Body of pancreas (tissue), 4 donors: ENCODE results near the gene CACNA2D3. TPM values are rescaled to one million over a fixed set of nuclear protein-coding genes. Genes with fewer than 3 reads are reported as not detected.

ENCODE experiments used
- ATAC-seq: fragments of 150-250 bp; one replicate; pipeline ENCODE4 v1.9.1; 2016
- DNase-seq, 4 donors: peaks; one replicate each; pipeline ENCODE4 v3.0.0-alpha.2; 2019
- H3K27ac ChIP-seq, 4 donors: fragments of 200-600 bp; sonication (generic); 1 replicate in 3 of 4; 2 replicates in 1 of 4; pipeline versions ENCODE4 v1.5.1 to v1.6.1; 2016 to 2019; ENCODE audit warnings: mild to moderate bottlenecking in 1 of 4, mixed read lengths in 1 of 4, moderate library complexity in 1 of 4
- H3K27me3 ChIP-seq, 2 donors: fragments of 200-600 bp; sonication (generic); one replicate each; pipeline ENCODE4 v1.6.0; 2016; ENCODE audit warnings: mild to moderate bottlenecking in 1 of 2
- H3K36me3 ChIP-seq, 2 donors: fragments of 200-600 bp; sonication (generic); replicated peaks in 1 of 2; 2 replicates each; pipeline ENCODE4 v1.5.1; 2016; ENCODE audit warnings: low read depth in 2 of 2; ENCODE audit not compliant: insufficient read depth in 1 of 2
- H3K4me1 ChIP-seq: fragments of 200-600 bp; sonication (generic); one replicate; pipeline ENCODE4 v1.6.0; 2016
- H3K4me3 ChIP-seq, 2 donors: fragments of 200-600 bp; sonication (generic); 1 replicate in 1 of 2; 2 replicates in 1 of 2; pipeline ENCODE4 v1.5.1; 2016 to 2019
- H3K9me3 ChIP-seq, 3 donors: fragments of 200-600 bp; sonication (generic); 1 replicate in 2 of 3; 2 replicates in 1 of 3; pipeline ENCODE4 v1.5.1; 2016
- POLR2A ChIP-seq, 3 donors: fragments of 450-650 bp; IDR thresholded peaks; one replicate each; pipeline ENCODE4 v1.6.1; 2016; ENCODE audit warnings: antibody characterized with exemption in 3 of 3, mild to moderate bottlenecking in 2 of 3
- WGBS, 2 donors: methylation state at CpG; one replicate each; pipeline ENCODE4 v1.1.5; 2017; 5-methylcytosine and 5-hydroxymethylcytosine counted together
- intact Hi-C: fragments of 100-400 bp; cut with DNase I; formaldehyde crosslinking; loops from one replicate; pipeline ENCODE4 v1.15.1; 2023
- total RNA-seq, 2 donors: library from RNA; depleted of rRNA; stranded (reverse); fragments of >200 nt; gene quantifications; one replicate each; pipeline ENCODE4 v1.1.0, GENCODE V29; 2016
- TF ChIP-seq, protein P1 (sequence below), 7 experiments: fragments of 450-650 bp in 4 of 7; fragments of 200-600 bp in 3 of 7; sonication (generic) in 3 of 7; IDR thresholded peaks; one replicate each; pipeline ENCODE4 v1.5.1; 2016 to 2019; ENCODE audit warnings: antibody characterized with exemption in 7 of 7

The CACNA2D3 gene
- total RNA-seq, 2 donors from 2014 or later, result not detected

GRCh38 chr3:54299169-54299935, 177.0 kb downstream of the CACNA2D3 start:
- ATAC-seq, result no peak
- Histone ChIP-seq H3K27ac (no peak overlapping the region), H3K4me1 (no peaks in the 10 kb centered on the region), H3K27me3 (no peaks in the 10 kb centered on the region), H3K9me3 (no peaks in the 10 kb centered on the region), H3K4me3 (no peak overlapping the region), H3K36me3 (no peaks in the 10 kb centered on the region)
- no peak for TF ChIP-seq POLR2A (IDR thresholded peaks at IDR 0.05)
- 58 to 62% methylated on average over 13 of the region's 13 CpGs for WGBS, 2 donors
- no peak for DNase-seq
- intact Hi-C loops, result no loop called here

DNA sequence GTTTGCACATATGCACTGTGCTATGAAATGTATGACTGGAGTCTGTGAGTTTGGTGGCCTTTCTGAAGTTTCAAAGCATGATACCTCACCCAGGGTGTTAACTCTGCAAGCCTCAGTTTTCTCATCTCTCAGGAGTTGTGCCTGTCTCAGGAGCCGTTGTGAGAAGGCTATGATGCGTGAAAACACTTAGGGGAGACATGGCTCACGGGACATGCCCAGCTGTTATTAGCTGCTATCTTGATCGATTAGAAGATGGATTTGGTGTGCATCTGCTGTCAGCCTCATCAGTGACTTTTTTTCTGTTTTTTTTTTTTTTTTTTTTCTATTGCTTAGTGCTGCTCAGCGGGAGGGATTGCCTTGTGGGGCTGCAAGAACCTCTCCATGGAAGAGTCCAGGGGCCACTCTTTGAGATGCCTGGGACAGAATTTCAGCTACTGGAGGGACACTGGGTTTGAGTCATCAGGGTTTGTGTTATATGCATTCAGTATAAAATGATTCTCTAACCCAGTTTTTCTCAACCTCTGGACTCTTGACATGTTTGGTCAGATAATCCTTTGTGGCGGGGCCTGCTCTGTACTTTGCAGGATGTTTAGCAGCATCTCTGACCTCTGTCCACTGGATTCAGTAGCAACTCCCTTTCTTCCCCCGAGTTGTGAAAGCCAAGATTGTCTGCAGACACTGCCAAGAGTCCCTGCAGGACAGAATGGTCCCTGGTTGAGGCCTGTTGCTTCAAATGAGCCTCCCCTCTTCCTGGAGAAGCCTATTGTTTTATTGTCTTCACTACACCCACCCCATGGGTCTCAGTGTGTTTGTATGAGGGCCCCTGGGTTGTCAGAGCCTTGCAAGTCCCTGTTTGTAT, 181.4 kb downstream of the CACNA2D3 start:
- peaks cover 11% of the 10 kb centered on the region for H3K4me1 ChIP-seq
- no peaks in the 10 kb centered on the region for H3K36me3 ChIP-seq
- DNase-seq (no peak), ATAC-seq (no peak)
- TF ChIP-seq POLR2A (IDR thresholded peaks at IDR 0.05), result no peak
- TF ChIP-seq, protein P1, sequence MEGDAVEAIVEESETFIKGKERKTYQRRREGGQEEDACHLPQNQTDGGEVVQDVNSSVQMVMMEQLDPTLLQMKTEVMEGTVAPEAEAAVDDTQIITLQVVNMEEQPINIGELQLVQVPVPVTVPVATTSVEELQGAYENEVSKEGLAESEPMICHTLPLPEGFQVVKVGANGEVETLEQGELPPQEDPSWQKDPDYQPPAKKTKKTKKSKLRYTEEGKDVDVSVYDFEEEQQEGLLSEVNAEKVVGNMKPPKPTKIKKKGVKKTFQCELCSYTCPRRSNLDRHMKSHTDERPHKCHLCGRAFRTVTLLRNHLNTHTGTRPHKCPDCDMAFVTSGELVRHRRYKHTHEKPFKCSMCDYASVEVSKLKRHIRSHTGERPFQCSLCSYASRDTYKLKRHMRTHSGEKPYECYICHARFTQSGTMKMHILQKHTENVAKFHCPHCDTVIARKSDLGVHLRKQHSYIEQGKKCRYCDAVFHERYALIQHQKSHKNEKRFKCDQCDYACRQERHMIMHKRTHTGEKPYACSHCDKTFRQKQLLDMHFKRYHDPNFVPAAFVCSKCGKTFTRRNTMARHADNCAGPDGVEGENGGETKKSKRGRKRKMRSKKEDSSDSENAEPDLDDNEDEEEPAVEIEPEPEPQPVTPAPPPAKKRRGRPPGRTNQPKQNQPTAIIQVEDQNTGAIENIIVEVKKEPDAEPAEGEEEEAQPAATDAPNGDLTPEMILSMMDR (IDR thresholded peaks at IDR 0.05), result no peak
- WGBS, 2 donors, result 82 to 85% methylated on average over 7 of the region's 7 CpGs
- H3K27me3 ChIP-seq, result no peaks in the 10 kb centered on the region
- H3K4me3 ChIP-seq, result no peak overlapping the region
- H3K9me3 ChIP-seq, result no peaks in the 10 kb centered on the region
- intact Hi-C loops, result no loop called here
- H3K27ac ChIP-seq, result no peak overlapping the region

GRCh38 chr3:54304877-54305276, 182.5 kb downstream of the CACNA2D3 start:
- intact Hi-C loops, result no loop called here
- Histone ChIP-seq H3K9me3 (no peaks in the 10 kb centered on the region), H3K36me3 (no peaks in the 10 kb centered on the region), H3K4me3 (no peak overlapping the region), H3K27me3 (no peaks in the 10 kb centered on the region), H3K27ac (no peak overlapping the region), H3K4me1 (peaks cover 11% of the 10 kb centered on the region)
- ATAC-seq (no peak), DNase-seq (peak in 2 of 4 donors; percentile 7 to 25)
- TF ChIP-seq POLR2A (IDR thresholded peaks at IDR 0.05), result no peak
- TF ChIP-seq, protein P1 (IDR thresholded peaks at IDR 0.05), result no peak
- WGBS, 2 donors, result 14 to 39% methylated on average over 3 of the region's 3 CpGs

- H3K9me3 ChIP-seq, result no peaks in the 10 kb centered on the region
- TF ChIP-seq, protein P1 (IDR thresholded peaks at IDR 0.05), result no peak
- no peak for TF ChIP-seq POLR2A (IDR thresholded peaks at IDR 0.05)
- intact Hi-C loops, result no loop called here
- WGBS, 2 donors, result 56 to 60% methylated on average over 3 of the region's 3 CpGs
- no peak overlapping the region for H3K4me3 ChIP-seq
- DNase-seq (no peak), ATAC-seq (no peak)
- H3K36me3 ChIP-seq, result no peaks in the 10 kb centered on the region
- H3K27ac ChIP-seq, result no peak overlapping the region
- H3K27me3 ChIP-seq, result no peaks in the 10 kb centered on the region
- peaks cover 11% of the 10 kb centered on the region for H3K4me1 ChIP-seq
Observed at GRCh38 chr3:54305409-54306099, 183.2 kb downstream of the CACNA2D3 start.
